ENCODE data around the gene B4GALT5.
A peak's percentile ranks its signal among the peaks of the same experiment; 100 is the strongest.
"Not testable (repeated sequence)": the region's sequence is repeated elsewhere in the genome, so short reads cannot be mapped to it uniquely, and the experiment has no call there.

Gene B4GALT5

GRCh38 chr20:49679634-49680033 is 34.0 kb downstream of the B4GALT5 start:
- no peak for DNase-seq (ENCODE audit: low read depth in 2 of 2)

DNA sequence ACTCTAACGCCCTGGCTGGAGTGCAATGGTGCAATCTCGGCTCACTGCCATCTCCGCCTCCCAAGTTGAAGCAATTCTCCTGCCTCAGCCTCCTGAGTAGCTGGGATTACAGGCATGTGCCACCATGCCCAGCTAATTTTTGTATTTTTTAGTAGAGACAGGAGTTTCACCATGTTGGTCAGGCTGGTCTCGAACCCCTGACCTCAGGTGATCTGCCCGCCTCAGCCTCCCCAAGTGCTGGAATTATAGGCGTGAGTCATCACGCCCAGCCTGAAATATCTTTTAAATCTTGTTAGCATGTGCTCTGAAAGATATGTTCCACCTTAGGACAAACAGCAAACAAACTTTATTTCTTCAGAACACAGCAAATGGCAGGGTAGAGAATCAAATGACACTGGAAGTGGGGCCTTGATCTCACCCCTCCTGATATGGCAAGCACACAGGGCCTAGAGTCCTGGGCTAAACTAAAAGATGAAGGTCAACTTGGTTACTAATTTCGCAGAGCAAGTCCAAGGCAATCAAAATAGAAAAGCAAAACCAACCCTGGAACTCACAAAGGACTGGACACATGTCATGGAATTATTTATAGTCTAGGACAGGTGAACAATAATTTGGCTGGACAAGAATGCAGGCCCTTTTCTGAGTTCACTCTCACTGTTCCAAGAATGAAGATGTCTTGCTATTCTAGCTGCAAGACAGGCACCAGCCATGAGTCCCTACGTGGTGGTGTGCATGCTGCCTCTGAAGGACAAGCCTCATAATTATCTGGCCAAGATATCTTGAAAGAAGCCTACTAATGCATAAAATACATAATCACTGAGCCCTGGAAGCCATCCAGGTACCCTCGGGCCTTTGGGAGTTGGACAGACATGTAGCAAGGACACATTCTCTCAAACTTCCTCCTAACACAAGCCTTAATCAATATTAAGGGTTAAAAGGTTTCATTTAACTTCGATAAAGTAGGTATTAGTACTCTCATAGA is 35.6 kb downstream of the B4GALT5 start:
- DNase-seq (ENCODE audit: low read depth in 2 of 2) = no peak

- no peak for DNase-seq (ENCODE audit: low read depth in 2 of 2)
Observed at GRCh38 chr20:49676581-49677291, 36.9 kb downstream of the B4GALT5 start.

DNA sequence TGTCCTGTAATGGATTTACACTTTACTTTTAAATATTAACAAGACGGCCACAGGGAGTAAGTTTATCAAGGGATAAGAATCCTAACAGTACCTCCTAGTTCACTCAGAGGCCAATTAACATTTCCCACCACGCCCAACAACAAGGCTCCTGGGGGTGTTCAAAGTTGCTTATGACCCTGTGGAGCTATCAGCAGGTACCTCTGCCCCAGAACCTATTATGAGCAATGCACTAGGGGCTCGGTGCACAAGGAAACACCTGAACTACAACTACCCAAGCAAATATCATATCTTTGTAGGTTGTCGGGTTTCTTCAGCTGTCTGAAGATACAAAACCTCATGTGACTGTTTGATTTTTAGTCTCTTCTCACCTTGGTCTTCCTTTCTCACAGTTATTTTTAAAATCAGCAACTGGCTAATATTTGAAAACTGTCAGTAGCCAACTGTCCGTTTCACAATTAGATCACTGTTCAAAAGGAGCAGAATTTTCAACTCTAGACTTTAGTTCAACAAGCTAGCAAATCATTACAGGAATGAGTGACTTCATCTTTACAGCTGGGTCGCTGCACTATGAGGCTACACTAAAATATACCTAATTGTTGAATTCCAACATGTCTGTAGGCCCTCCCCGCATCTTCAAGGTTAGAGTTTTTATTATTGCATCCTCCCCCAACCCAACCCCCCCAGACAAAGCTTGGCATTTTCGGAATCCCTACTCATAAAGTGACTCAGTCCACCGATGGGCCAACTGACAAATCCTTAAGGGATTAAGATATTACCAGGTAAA is 38.1 kb downstream of the B4GALT5 start:
- DNase-seq (ENCODE audit: low read depth in 2 of 2) = no peak

DNA sequence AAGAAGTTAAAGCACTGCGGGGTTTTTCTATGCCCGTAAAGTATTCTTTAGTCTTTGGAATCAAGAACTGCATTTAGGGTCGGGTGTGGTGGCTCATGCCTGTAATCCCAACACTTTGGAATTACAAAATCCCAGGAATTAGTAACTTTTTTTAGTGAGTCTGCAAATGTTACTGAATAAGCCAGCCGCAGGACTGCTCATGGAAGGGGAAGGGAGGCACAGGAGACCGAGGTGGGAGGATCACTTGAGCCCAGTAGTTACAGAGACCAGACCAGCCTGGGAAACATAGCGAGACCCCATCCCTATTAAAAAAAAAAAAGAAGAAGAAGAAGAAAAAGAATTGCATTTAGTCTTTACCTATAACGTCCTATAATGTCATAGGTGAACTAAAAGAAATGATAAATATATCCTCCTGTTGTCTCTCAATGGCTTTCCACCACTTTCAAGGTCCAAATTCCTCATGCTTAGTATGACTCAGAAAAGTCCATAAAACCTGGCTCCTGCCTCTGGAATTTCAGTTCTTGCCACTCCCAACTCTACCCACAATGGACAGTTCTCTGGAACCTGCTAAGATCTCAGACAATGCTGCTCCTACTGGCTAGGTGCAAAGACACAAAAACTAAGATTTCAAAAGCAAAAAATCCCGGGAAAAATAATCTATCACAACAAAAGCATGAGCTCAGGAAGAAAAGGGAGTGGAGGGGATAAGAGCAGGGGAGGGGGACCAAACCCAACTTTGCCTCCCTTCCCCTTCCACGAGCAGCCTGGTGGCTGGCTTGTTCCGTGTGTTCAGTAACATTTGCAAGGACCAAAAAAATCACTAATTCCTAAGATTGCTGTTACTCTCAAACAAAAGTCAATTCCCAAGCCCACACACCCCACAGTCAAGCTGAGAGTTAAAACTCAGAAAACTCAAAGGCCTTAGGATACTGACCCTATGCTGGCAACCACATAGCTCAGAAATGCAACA is 39.0 kb downstream of the B4GALT5 start:
- DNase-seq (ENCODE audit: low read depth in 2 of 2) = no peak

- DNase-seq (ENCODE audit: low read depth in 2 of 2) = no peak
Observed at GRCh38 chr20:49672096-49672664, 41.5 kb downstream of the B4GALT5 start.

DNA sequence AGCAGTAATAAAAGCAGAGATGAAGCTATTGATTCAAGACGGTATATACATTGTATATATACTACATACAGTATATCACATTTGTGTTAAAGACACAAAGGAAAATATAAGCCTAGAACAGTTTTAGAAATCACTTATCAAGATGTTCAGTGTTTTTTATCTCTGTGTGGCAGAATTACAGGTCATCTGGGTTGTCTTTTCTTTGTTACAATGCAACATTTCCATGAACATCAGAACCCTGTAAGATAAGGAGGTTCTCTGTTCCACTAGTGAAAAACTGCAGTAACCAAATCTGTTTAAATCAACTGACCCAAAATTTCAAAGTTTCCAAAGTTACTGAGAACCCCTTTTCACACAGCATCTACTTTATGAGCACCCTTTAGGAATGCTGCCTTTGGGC is 42.2 kb downstream of the B4GALT5 start:
- DNase-seq (ENCODE audit: low read depth in 2 of 2) = no peak

GRCh38 chr20:49669601-49670189 is 44.0 kb downstream of the B4GALT5 start:
- DNase-seq (ENCODE audit: low read depth in 2 of 2) = no peak

DNA sequence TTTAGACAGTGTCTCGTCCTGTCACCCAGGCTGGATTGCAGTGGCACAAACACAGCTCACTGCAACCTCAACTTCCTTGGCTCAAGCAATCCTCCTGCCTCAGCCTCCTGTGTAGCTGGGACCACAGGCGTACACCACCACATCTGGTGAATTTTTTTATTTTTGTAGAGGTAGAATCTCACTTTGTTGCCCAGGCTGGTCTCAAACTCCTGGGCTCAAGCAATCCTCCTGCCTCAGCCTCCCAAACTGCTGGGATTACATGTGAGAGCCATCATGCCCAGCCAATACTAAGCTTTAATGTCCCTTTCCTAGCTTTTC is 44.8 kb downstream of the B4GALT5 start:
- DNase-seq (ENCODE audit: low read depth in 2 of 2) = not testable (repeated sequence)

DNA sequence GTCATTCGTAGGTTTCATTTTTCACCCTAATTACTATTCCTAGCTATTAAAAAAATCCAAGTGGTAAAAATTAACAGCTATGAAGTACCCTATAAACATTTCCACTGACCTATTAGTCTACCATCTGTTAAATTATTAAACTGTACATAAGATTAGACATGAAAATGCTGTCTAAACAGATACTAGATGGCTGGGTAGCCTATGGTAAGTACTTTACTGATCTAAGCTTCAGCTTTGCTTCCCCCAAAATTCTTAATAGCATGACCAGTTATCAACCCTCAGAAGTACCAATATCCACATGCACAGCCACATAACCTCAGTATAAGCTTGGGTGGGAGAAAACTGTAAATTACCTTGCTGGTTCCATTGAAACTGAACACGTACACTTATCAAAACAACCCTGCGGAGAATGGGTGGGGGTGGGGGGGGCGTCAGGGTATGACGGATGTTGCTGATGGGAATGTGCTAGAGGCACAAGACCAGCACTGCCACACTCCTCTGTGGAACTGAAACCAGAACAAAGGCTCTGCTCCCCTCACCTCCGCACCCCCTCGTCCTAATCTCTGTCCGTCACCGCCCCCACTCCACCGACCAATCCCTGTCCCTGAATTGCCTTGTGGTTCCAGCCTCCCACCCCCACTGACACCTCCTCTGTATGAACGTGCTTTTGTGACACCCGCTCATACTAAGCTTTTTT is 45.3 kb downstream of the B4GALT5 start:
- peak; percentile 18 to 56 for DNase-seq (ENCODE audit: low read depth in 2 of 2)

DNA sequence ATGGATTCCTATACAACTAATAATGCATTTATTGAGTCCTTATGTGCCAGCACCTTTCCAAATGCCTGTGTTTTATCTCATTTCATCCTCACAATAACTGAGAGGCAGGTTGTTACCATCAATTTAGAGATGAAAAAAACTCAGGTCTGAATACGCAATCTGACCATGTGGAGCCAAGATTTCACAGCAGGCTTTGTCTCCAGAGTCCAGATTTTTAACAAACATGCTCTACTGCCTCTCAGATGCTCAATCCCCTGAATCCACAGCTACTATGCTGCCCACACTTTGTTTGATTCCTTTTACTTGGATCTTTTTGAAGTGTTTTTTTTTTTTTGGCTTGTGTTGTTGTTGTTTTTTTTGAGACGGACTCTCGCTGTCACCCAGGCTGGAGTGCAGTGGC is 46.8 kb downstream of the B4GALT5 start:
- no peak for DNase-seq (ENCODE audit: low read depth in 2 of 2)

DNA sequence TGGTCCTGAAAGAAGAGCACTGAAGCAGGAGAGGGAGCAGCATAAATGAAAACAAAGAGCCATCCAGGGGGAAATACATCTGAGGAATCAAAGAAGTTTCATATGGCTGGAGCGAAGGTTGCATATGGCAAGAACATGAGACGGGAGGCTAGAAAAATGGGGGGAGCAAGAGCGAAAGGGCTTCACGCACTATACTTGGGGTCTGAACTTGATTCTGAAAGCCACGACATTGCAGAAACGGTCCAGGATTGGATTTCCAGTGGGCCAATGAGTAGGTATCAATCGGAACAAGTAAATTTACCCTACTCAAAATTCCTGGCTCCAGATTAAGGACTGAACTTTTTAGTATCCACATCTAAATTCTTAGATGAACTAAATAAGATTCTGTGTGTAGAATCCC is 47.9 kb downstream of the B4GALT5 start:
- DNase-seq (ENCODE audit: low read depth in 2 of 2) = no peak

DNA sequence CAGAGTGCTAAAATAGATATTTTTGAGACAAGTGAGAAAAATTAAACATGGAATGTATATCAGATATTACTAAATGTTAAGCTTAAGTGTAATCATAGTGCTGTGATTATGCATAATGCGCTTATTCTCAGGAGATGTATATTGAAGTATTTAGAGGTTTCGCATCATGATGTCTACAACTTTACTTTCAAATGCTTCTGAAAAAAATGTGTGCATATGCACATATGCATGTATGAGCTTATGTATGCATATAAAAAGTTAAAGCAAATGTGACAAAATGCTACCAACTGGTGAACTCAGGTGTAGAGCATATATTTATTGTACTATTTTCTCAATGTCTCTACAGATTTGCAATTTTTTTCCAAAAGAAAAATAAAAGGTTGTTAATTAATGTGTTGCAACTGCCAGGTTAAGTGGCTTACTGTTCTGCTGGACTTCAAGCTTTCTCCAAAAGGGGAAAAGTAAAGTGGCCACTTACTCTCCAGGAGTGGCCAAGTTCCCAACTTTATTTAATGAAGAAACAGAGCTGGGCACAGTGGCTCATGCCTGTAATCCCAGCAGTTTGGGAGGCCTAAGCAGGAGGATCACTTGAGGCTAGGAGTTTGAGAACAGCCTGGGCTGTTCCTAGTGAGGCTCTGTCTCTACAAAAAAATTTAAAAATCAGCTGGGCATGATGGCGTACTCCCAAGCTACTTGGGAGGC is 48.9 kb downstream of the B4GALT5 start:
- no peak for DNase-seq (ENCODE audit: low read depth in 2 of 2)

GRCh38 chr20:49663112-49663511 is 50.6 kb downstream of the B4GALT5 start:
- DNase-seq (ENCODE audit: low read depth in 2 of 2) = no peak

DNA sequence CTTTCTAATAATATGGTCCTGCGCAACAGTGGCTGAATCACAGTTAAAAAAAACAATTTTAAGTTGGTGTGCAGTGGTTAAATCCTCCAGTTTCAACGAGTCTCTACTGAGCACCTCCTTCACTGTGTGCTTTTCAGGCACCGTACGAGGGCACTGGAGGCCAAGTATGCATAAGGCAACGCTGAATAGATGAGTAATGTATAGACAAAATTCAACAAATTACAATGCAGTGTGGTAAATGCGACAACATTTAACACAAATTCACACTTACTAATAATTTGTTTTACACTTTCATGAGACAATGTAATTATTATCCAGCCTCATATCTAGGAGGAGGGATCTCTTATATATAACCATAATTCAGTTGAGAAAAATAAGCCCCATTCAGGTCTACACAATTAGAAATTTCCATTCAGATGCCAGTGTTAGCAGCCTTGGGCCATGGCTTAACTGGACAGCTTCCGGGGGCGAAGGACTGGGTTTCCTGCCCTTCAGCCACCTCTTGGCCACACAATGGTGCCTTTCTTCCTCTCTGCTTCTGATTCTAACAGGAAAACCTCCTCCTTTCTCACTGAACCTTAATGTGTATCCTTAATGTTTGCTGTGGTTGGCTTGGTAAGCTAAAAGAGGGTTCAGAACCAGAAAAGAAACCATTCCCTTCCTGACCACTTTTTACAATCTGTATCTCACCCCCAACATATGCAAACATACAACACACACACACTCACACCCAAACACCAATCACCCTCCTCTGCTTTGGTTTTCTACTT is 51.9 kb downstream of the B4GALT5 start:
- no peak for DNase-seq (ENCODE audit: low read depth in 2 of 2)

GRCh38 chr20:49660912-49661311 is 52.8 kb downstream of the B4GALT5 start:
- no peak for DNase-seq (ENCODE audit: low read depth in 2 of 2)

- no peak for DNase-seq (ENCODE audit: low read depth in 2 of 2)
Observed at GRCh38 chr20:49659056-49659455, 54.6 kb downstream of the B4GALT5 start.

DNA sequence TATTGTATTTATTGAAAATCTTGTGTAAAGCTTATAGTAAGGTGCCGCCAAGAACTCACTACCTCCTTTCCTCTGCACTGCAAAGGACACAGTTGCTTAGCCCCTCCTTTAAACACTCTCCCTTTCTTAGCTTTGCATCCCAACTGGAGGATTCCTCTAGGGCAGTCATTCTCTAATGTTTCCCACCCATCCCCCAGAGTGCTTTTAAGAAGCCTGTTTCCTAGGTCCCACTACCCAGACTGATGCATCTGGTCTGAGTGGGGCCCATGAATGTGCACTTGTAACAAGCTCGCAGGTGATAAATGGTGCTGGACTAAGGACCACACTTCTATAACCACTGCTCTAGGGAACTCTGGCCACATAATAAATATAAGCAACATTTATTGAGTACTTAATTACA is 55.2 kb downstream of the B4GALT5 start:
- DNase-seq (ENCODE audit: low read depth in 2 of 2) = no peak

Measured in stimulated activated CD4-positive, alpha-beta T cell treated with anti-CD3 and anti-CD28 coated beads, Interleukin-15, amount 100 ng/mL, for 48 hours (primary cell).